BLaER1 (cell line): Measurements from ENCODE around the gene JUP.

ENCODE experiments used
- H3K27ac ChIP-seq: shearing (Covaris generic); formaldehyde crosslinking; 2 replicates; pipeline ENCODE4 v1.8.1; 2022
- H3K27me3 ChIP-seq: shearing (Covaris generic); formaldehyde crosslinking; 2 replicates; pipeline ENCODE4 v1.8.1; 2022
- H3K36me3 ChIP-seq: shearing (Covaris generic); formaldehyde crosslinking; 2 replicates; pipeline ENCODE4 v1.8.1; 2022
- H3K4me1 ChIP-seq: shearing (Covaris generic); formaldehyde crosslinking; 2 replicates; pipeline ENCODE4 v1.8.1; 2022
- H3K4me2 ChIP-seq: shearing (Covaris generic); formaldehyde crosslinking; 2 replicates; pipeline ENCODE4 v1.8.1; 2022
- H3K4me3 ChIP-seq: shearing (Covaris generic); formaldehyde crosslinking; 2 replicates; pipeline ENCODE4 v1.8.1; 2022
- H3K9ac ChIP-seq: shearing (Covaris generic); formaldehyde crosslinking; 2 replicates; pipeline ENCODE4 v1.8.1; 2022
- H3K9me3 ChIP-seq: shearing (Covaris generic); formaldehyde crosslinking; 2 replicates; pipeline ENCODE4 v1.8.1; 2022
- H4K20me1 ChIP-seq: shearing (Covaris generic); formaldehyde crosslinking; 2 replicates; pipeline ENCODE4 v1.8.1; 2022
- Cebpa-rat ChIP-seq: shearing (Covaris generic); IDR thresholded peaks from 2 replicates; pipeline ENCODE4 v1.8.1; 2022

Gene JUP

GRCh38 chr17:41797377-41797776, 10.9 kb upstream of the JUP start:
- Histone ChIP-seq H3K36me3 (peaks cover 5% of the 10 kb centered on the region; the same call in 1 of the 2 replicates), H3K4me3 (no peak overlapping the region), H3K27me3 (no peaks in the 10 kb centered on the region), H3K4me2 (no peak overlapping the region), H4K20me1 (no peaks in the 10 kb centered on the region), H3K4me1 (peaks cover 34% of the 10 kb centered on the region), H3K9ac (no peak overlapping the region), H3K9me3 (no peaks in the 10 kb centered on the region), H3K27ac (no peak overlapping the region)
- no peak for TF ChIP-seq Cebpa-rat

DNA sequence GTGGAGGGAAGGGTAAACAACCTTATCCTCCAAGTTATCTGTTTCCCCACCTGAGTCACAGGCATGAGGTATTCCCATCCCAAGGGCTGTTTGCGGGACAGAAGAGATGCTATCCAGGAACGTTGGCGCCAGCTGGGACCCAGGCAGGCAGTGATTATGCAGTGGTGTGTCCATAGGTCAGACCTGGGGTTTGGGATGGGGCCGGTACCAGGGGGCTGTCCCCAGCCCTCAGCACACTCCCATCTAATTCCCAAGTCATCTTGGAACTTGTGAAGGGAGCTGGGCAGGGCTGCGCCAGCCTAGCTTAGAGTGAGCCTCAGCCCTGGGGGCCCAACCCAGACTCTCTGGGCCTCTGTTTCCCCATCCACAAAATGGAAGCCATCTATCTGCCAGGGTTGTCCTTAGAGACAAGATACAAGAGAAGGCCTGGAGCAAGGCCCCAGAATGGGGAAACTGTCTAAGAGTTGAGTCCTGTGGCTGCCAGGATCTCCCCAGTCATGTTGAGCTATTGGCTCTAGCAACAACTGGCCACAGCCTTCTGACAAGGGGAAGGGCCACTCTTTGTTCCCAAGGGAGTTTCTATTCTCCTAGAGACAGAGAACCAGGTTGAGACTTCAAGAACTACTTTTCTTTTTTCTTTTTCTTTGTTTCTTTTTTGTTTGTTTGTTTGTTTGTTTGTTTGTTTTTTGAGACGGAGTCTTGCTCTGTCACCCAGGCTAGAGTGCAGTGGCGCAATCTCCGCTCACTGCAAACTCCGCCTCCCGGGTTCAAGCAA, 9.8 kb upstream of the JUP start:
- no peaks in the 10 kb centered on the region for H3K36me3 ChIP-seq
- H3K4me3 ChIP-seq: no peak overlapping the region
- no peaks in the 10 kb centered on the region for H4K20me1 ChIP-seq
- H3K27ac ChIP-seq: no peak overlapping the region
- TF ChIP-seq Cebpa-rat: no peak
- H3K4me2 ChIP-seq: no peak overlapping the region
- H3K27me3 ChIP-seq: no peaks in the 10 kb centered on the region
- no peak overlapping the region for H3K9ac ChIP-seq
- no peaks in the 10 kb centered on the region for H3K9me3 ChIP-seq
- peaks cover 33% of the 10 kb centered on the region for H3K4me1 ChIP-seq

GRCh38 chr17:41794540-41794975, 8.0 kb upstream of the JUP start:
- Histone ChIP-seq H3K4me1 (peaks cover 38% of the 10 kb centered on the region), H3K27me3 (no peaks in the 10 kb centered on the region), H3K9ac (no peak overlapping the region), H3K9me3 (no peaks in the 10 kb centered on the region), H4K20me1 (no peaks in the 10 kb centered on the region), H3K27ac (no peak overlapping the region), H3K4me3 (no peak overlapping the region), H3K4me2 (no peak overlapping the region), H3K36me3 (no peaks in the 10 kb centered on the region)
- no peak for TF ChIP-seq Cebpa-rat

GRCh38 chr17:41793784-41794539, 7.5 kb upstream of the JUP start:
- Histone ChIP-seq H3K27me3 (no peaks in the 10 kb centered on the region), H3K4me1 (peaks cover 44% of the 10 kb centered on the region), H3K4me3 (no peak overlapping the region), H3K4me2 (no peak overlapping the region; the same call in 1 of the 2 replicates), H3K27ac (no peak overlapping the region), H3K36me3 (no peaks in the 10 kb centered on the region), H3K9me3 (no peaks in the 10 kb centered on the region), H4K20me1 (no peaks in the 10 kb centered on the region), H3K9ac (no peak overlapping the region)
- TF ChIP-seq Cebpa-rat: no peak

- Histone ChIP-seq H3K4me1 (peaks cover 52% of the 10 kb centered on the region), H4K20me1 (no peaks in the 10 kb centered on the region), H3K4me3 (no peak overlapping the region), H3K4me2 (peak overlapping the region; percentile 46), H3K27me3 (no peaks in the 10 kb centered on the region), H3K27ac (0 out of 2 replicates have a peak overlapping the region, but pooled peaks have one; percentile 1), H3K36me3 (no peaks in the 10 kb centered on the region), H3K9ac (no peak overlapping the region), H3K9me3 (no peaks in the 10 kb centered on the region)
- no peak for TF ChIP-seq Cebpa-rat
These were observed 6.6 kb upstream of the JUP start for GRCh38 chr17:41792845-41793783.

DNA sequence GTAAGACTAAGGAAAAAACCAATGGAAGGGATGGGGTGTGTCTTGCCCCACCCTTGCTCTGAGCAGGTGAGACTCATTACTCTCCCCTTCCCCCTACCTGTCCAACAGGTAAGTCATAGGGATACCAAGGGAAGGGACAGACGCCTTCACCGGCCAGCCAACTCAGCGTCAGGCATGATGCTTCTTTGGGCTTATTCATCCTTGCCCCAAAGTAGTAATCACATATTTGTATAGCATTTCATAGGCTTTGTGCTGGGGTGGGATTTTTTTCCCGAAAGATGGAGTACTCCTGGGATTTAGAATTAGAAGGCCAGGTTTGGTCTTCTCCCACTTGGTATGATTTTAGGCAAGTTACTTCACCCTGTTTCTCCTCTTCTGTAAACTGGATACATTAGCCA, 509 bp upstream of the JUP start:
- peaks cover 77% of the 10 kb centered on the region for H3K4me1 ChIP-seq
- TF ChIP-seq Cebpa-rat: no peak
- H3K9me3 ChIP-seq: no peaks in the 10 kb centered on the region
- no peak overlapping the region; the same call in 1 of the 2 replicates for H3K4me3 ChIP-seq
- no peak overlapping the region for H3K9ac ChIP-seq
- peaks cover 29% of the 10 kb centered on the region for H4K20me1 ChIP-seq
- no peaks in the 10 kb centered on the region for H3K36me3 ChIP-seq
- H3K27me3 ChIP-seq: no peaks in the 10 kb centered on the region
- no peak overlapping the region for H3K27ac ChIP-seq
- peak overlapping the region; percentile 66 for H3K4me2 ChIP-seq

- H3K4me3 ChIP-seq: peak overlapping the region; percentile 94
- H3K9me3 ChIP-seq: no peaks in the 10 kb centered on the region
- H3K36me3 ChIP-seq: no peaks in the 10 kb centered on the region
- H3K27me3 ChIP-seq: no peaks in the 10 kb centered on the region
- H3K4me1 ChIP-seq: peaks cover 78% of the 10 kb centered on the region
- H4K20me1 ChIP-seq: peaks cover 41% of the 10 kb centered on the region
- TF ChIP-seq Cebpa-rat: no peak
- H3K9ac ChIP-seq: peak overlapping the region; percentile 99
- peak overlapping the region; percentile 99 for H3K4me2 ChIP-seq
- H3K27ac ChIP-seq: peak overlapping the region; percentile 100
These were observed 668 bp downstream of the JUP start for GRCh38 chr17:41785859-41786226.

GRCh38 chr17:41785091-41785858, 1.2 kb downstream of the JUP start:
- Histone ChIP-seq H4K20me1 (peaks cover 47% of the 10 kb centered on the region), H3K36me3 (no peaks in the 10 kb centered on the region), H3K4me3 (peak overlapping the region; percentile 94), H3K9ac (peak overlapping the region; percentile 99), H3K27me3 (no peaks in the 10 kb centered on the region), H3K27ac (peak overlapping the region; percentile 100), H3K4me1 (peaks cover 78% of the 10 kb centered on the region), H3K9me3 (no peaks in the 10 kb centered on the region), H3K4me2 (peak overlapping the region; percentile 99)
- no peak for TF ChIP-seq Cebpa-rat
